Activated B cell treated with CpG ODN at 0.5 μM for 24 hours (primary cell): ENCODE data around the gene BAZ2A. TPM values are rescaled to one million over a fixed set of nuclear protein-coding genes. Genes with fewer than 3 reads are reported as not detected.
A peak's percentile ranks its signal among the peaks of the same experiment; 100 is the strongest.

ENCODE experiments used
- ATAC-seq: fragments of 200-7000 bp; cut with Tn5 transposase; one replicate; pipeline ENCODE4 v1.10.0; 2021; ENCODE audit warnings: low read depth, mild to moderate bottlenecking, moderate library complexity
- CTCF ChIA-PET: fragments of 350-600 bp; sonication (Branson Sonifier 250); formaldehyde crosslinking; loops from one replicate; lab custom pipeline; 2021; ENCODE audit warnings: antibody characterized with exemption; lab: Charles Lee
- POLR2A ChIA-PET: fragments of 350-600 bp; sonication (Branson Sonifier 250); formaldehyde crosslinking; loops from one replicate; lab custom pipeline; 2021; ENCODE audit warnings: antibody characterized with exemption; lab: Charles Lee
- DNase-seq: peaks from one replicate; pipeline ENCODE4 v3.0.0; 2022
- H3K27ac Mint-ChIP-seq: one replicate; pipeline ENCODE4 v1.8.0; 2020; ENCODE audit warnings: mixed read lengths
- H3K27me3 Mint-ChIP-seq: one replicate; pipeline ENCODE4 v1.8.0; 2021; ENCODE audit warnings: mixed read lengths
- H3K36me3 Mint-ChIP-seq: one replicate; pipeline ENCODE4 v1.8.0; 2021; ENCODE audit warnings: low read depth, mixed read lengths
- H3K4me1 Mint-ChIP-seq: one replicate; pipeline ENCODE4 v1.8.0; 2021; ENCODE audit warnings: mixed read lengths
- H3K4me3 Mint-ChIP-seq: one replicate; pipeline ENCODE4 v1.8.0; 2020; ENCODE audit warnings: mild to moderate bottlenecking, mixed read lengths
- H3K9me3 Mint-ChIP-seq: one replicate; pipeline ENCODE4 v1.8.0; 2020; ENCODE audit warnings: mixed read lengths
- CTCF ChIP-seq: fragments of 200-600 bp; IDR thresholded peaks from one replicate; pipeline ENCODE4 v1.8.0; 2022; ENCODE audit warnings: antibody characterized with exemption, mild to moderate bottlenecking
- intact Hi-C: fragments of 100-400 bp; cut with micrococcal nuclease; formaldehyde crosslinking; loops from one replicate; pipeline ENCODE4 v1.15.1; 2024
- total RNA-seq: library from RNA; stranded (reverse); gene quantifications from 2 replicates; pipeline ENCODE4 v1.2.3, GENCODE V29; 2022

The BAZ2A gene
- total RNA-seq, 1 donor from 2014 or later: 192 TPM

GRCh38 chr12:56599041-56599440 is 31.1 kb downstream of the BAZ2A start:
- H3K36me3 Mint-ChIP-seq: peaks cover 79% of the 10 kb centered on the region
- H3K27ac Mint-ChIP-seq: no peak overlapping the region
- CTCF ChIA-PET: interaction anchor here (4.7 kb wide), 1 partner anchor 37 kb away, joined by 25 read pairs; no protein-coding TSS in a partner anchor

GRCh38 chr12:56596815-56597214 is 33.3 kb downstream of the BAZ2A start:
- Mint-ChIP-seq H3K4me3 (no peak overlapping the region), H3K27ac (no peak overlapping the region), H3K4me1 (peaks cover 2% of the 10 kb centered on the region), H3K36me3 (peaks cover 59% of the 10 kb centered on the region), H3K9me3 (no peaks in the 10 kb centered on the region), H3K27me3 (no peaks in the 10 kb centered on the region)
- ChIA-PET CTCF (interaction anchor here (0.6 kb wide), 1 partner anchor 40 kb away, joined by 3 read pairs; no protein-coding TSS in a partner anchor), POLR2A (interaction anchor here (0.7 kb wide), 1 partner anchor 68 kb away, joined by 4 read pairs; no protein-coding TSS in a partner anchor)
- intact Hi-C loops: loop anchor here (10.0 kb wide), 1 partner anchor 472 kb away; the partner anchor contains the start of gene ESYT1
- no peak for TF ChIP-seq CTCF
- ATAC-seq (no peak), DNase-seq (no peak)

More at GRCh38 chr12:56599041-56599440, 31.1 kb downstream of the BAZ2A start:
- no peak for DNase-seq
- H3K9me3 Mint-ChIP-seq: no peaks in the 10 kb centered on the region
- POLR2A ChIA-PET: interaction anchor here (0.6 kb wide), 1 partner anchor 63 kb away, joined by 3 read pairs; no protein-coding TSS in a partner anchor
- H3K27me3 Mint-ChIP-seq: no peaks in the 10 kb centered on the region
- ATAC-seq: no peak
- H3K4me1 Mint-ChIP-seq: peaks cover 2% of the 10 kb centered on the region
- intact Hi-C loops: loop anchor here (10.0 kb wide), 1 partner anchor 474 kb away; the partner anchor contains the start of gene ESYT1
- no peak for TF ChIP-seq CTCF
- H3K4me3 Mint-ChIP-seq: no peak overlapping the region

DNA sequence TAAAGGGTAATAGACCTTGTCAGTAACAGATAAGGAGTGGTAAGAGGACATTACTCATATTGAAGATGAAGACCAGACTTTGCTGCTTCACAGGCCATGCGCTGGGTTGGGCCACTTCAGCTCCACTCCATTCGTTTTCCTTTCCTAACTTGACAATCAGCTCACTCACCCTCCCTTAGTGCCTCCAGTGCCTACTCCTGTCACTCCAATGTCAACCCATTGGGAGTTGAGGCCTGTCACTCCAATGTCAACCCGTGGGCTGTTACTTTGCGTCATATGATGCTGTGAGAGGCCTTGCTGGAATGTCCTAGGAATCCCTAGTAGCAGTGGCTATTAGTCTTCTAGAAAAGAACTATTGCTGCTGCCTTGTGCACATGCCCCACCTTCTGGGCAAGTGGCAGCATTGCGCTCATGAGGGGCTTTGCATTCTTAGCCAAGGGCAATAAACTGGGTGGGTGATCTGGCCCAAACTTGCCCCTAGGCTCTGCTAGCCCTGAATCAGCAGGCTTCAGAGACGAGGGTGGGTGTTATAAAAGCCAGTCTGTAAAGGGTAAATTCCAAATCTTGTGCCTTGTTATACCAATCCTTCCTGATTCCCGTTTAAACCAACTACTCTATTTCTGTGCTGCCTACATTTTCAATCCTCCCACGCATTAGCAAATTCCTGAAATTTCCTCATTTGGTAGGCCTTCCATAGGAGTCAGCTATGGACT is 36.1 kb downstream of the BAZ2A start:
- Mint-ChIP-seq H3K4me3 (no peak overlapping the region), H3K27ac (no peak overlapping the region), H3K4me1 (peaks cover 2% of the 10 kb centered on the region), H3K27me3 (no peaks in the 10 kb centered on the region), H3K9me3 (no peaks in the 10 kb centered on the region), H3K36me3 (peaks cover 31% of the 10 kb centered on the region)
- ChIA-PET POLR2A (no interaction called here), CTCF (interaction anchor here (1.0 to 2.6 kb wide), 5 partner anchors 18 to 476 kb away, joined by 3 to 12 read pairs (median 8); partner anchors contain the start of gene ZC3H10)
- intact Hi-C loops: loop anchor here (1.0 to 10.0 kb wide), 4 partner anchors 21 to 469 kb away; partner anchors contain the start of gene ESYT1
- DNase-seq (peak; percentile 33), ATAC-seq (peak; percentile 83)
- TF ChIP-seq CTCF: no peak

- ChIA-PET CTCF (no interaction called here), POLR2A (no interaction called here)
- no peak for DNase-seq
- H3K27ac Mint-ChIP-seq: peak overlapping the region; percentile 20
- no peak for TF ChIP-seq CTCF
- H3K4me3 Mint-ChIP-seq: no peak overlapping the region
- H3K27me3 Mint-ChIP-seq: no peaks in the 10 kb centered on the region
- H3K9me3 Mint-ChIP-seq: no peaks in the 10 kb centered on the region
- intact Hi-C loops: loop anchor here (5.0 to 10.0 kb wide), 2 partner anchors 35 to 467 kb away; partner anchors contain the start of gene ESYT1
- ATAC-seq: no peak
- peaks cover 2% of the 10 kb centered on the region for H3K4me1 Mint-ChIP-seq
- H3K36me3 Mint-ChIP-seq: peaks cover 12% of the 10 kb centered on the region
These were observed 38.2 kb downstream of the BAZ2A start for GRCh38 chr12:56591961-56592360.

GRCh38 chr12:56591126-56591525 is 39.0 kb downstream of the BAZ2A start:
- DNase-seq (no peak), ATAC-seq (no peak)
- ChIA-PET POLR2A (interaction anchor here (0.7 kb wide), 1 partner anchor 357 kb away, joined by 3 read pairs; no protein-coding TSS in a partner anchor), CTCF (interaction anchor here (1.5 to 2.0 kb wide), 2 partner anchors 17 to 46 kb away, joined by 4 read pairs; no protein-coding TSS in a partner anchor)
- intact Hi-C loops: loop anchor here (5.0 to 10.0 kb wide), 2 partner anchors 36 to 466 kb away; partner anchors contain the start of gene ESYT1
- H3K4me1 Mint-ChIP-seq: peaks cover 2% of the 10 kb centered on the region
- no peaks in the 10 kb centered on the region for H3K27me3 Mint-ChIP-seq
- H3K27ac Mint-ChIP-seq: no peak overlapping the region
- H3K9me3 Mint-ChIP-seq: no peaks in the 10 kb centered on the region
- no peak overlapping the region for H3K4me3 Mint-ChIP-seq
- no peak for TF ChIP-seq CTCF
- peaks cover 6% of the 10 kb centered on the region for H3K36me3 Mint-ChIP-seq
